Trophoblast cell (in vitro differentiated cells and primary cell): ENCODE measurements around the gene UNK.

Source experiments
- DNase-seq, 2 donors: peaks; one replicate each; pipeline ENCODE4 v3.0.0-alpha.2; 2016
- H2AFZ ChIP-seq: 2 replicates; pipeline ENCODE4 v1.6.1; 2013; ENCODE audit warnings: low read length, moderate library complexity, mild to moderate bottlenecking; ENCODE audit not compliant: insufficient read depth, poor library complexity
- H2AK5ac ChIP-seq: 2 replicates; pipeline ENCODE4 v1.6.1; 2013; ENCODE audit warnings: mild to moderate bottlenecking, low read length
- H2BK120ac ChIP-seq: 2 replicates; pipeline ENCODE4 v1.6.1; 2013; ENCODE audit warnings: low read length, mild to moderate bottlenecking, moderate library complexity; ENCODE audit not compliant: insufficient read depth, poor library complexity
- H2BK12ac ChIP-seq: 2 replicates; pipeline ENCODE4 v1.6.1; 2013; ENCODE audit warnings: mild to moderate bottlenecking, low read length, moderate library complexity
- H2BK5ac ChIP-seq: 2 replicates; pipeline ENCODE4 v1.6.1; 2013; ENCODE audit warnings: low read length, low read depth, moderate library complexity, mild to moderate bottlenecking; ENCODE audit not compliant: poor library complexity
- H3K14ac ChIP-seq: 2 replicates; pipeline ENCODE4 v1.6.1; 2013; ENCODE audit warnings: mild to moderate bottlenecking, low read length
- H3K18ac ChIP-seq: 2 replicates; pipeline ENCODE4 v1.6.1; 2013; ENCODE audit warnings: mild to moderate bottlenecking, low read length
- H3K23ac ChIP-seq: 2 replicates; pipeline ENCODE4 v1.6.1; 2013; ENCODE audit warnings: low read length
- H3K27ac ChIP-seq: 2 replicates; pipeline ENCODE4 v1.5.1; 2013; ENCODE audit warnings: low read depth, mild to moderate bottlenecking, inconsistent platforms, low read length, moderate library complexity
- H3K27me3 ChIP-seq: 2 replicates; pipeline ENCODE4 v1.6.1; 2013; ENCODE audit warnings: inconsistent platforms, mild to moderate bottlenecking, low read length, moderate library complexity; ENCODE audit not compliant: insufficient read depth
- H3K36me3 ChIP-seq, 2 experiments: 1 replicate in 1 of 2; 2 replicates in 1 of 2; pipeline ENCODE4 v1.6.1; 2013; ENCODE audit warnings: low read length in 2 of 2, mild to moderate bottlenecking in 2 of 2, moderate library complexity in 1 of 2; ENCODE audit not compliant: insufficient read depth in 2 of 2, control insufficient read depth in 1 of 2
- H3K4ac ChIP-seq: 2 replicates; pipeline ENCODE4 v1.6.1; 2013; ENCODE audit warnings: low read depth, mild to moderate bottlenecking, low read length, moderate library complexity
- H3K4me1 ChIP-seq, 2 experiments: 1 replicate in 1 of 2; 2 replicates in 1 of 2; pipeline ENCODE4 v1.6.1; 2013; ENCODE audit warnings: low read length in 2 of 2, mild to moderate bottlenecking in 2 of 2, moderate library complexity in 1 of 2; ENCODE audit not compliant: insufficient read depth in 2 of 2, control insufficient read depth in 1 of 2
- H3K4me2 ChIP-seq: 2 replicates; pipeline ENCODE4 v1.6.1; 2013; ENCODE audit warnings: inconsistent platforms, mild to moderate bottlenecking, low read length, moderate library complexity
- H3K4me3 ChIP-seq: 2 replicates; pipeline ENCODE4 v1.5.1; 2013; ENCODE audit warnings: mild to moderate bottlenecking, low read depth, low read length, inconsistent platforms
- H3K79me1 ChIP-seq: one replicate; pipeline ENCODE4 v1.6.1; 2013; ENCODE audit warnings: low read length
- H3K79me2 ChIP-seq: 2 replicates; pipeline ENCODE4 v1.6.1; 2013; ENCODE audit warnings: low read length, mild to moderate bottlenecking; ENCODE audit not compliant: control insufficient read depth, insufficient read depth, poor library complexity
- H3K9ac ChIP-seq: 2 replicates; pipeline ENCODE4 v1.6.1; 2013; ENCODE audit warnings: mild to moderate bottlenecking, low read length
- H3K9me3 ChIP-seq: 2 replicates; pipeline ENCODE4 v1.6.1; 2013; ENCODE audit warnings: low read depth, mild to moderate bottlenecking, control low read depth, inconsistent platforms, low read length; ENCODE audit not compliant: insufficient read depth
- H4K12ac ChIP-seq: 2 replicates; pipeline ENCODE4 v1.6.1; 2013; ENCODE audit warnings: low read depth, mild to moderate bottlenecking, low read length, moderate library complexity
- H4K8ac ChIP-seq: 2 replicates; pipeline ENCODE4 v1.6.1; 2013; ENCODE audit warnings: low read depth, mild to moderate bottlenecking, low read length, moderate library complexity
- H4K91ac ChIP-seq: one replicate; pipeline ENCODE4 v1.6.1; 2013; ENCODE audit warnings: low read depth, mild to moderate bottlenecking, low read length, moderate library complexity
- WGBS: extraction: QIAGEN DNeasy Blood & Tissue Kit; methylation state at CpG from one replicate; pipeline ENCODE4 v1.1.7; 2013; ENCODE audit warnings: missing lambda C conversion rate; ENCODE audit not compliant: insufficient read length, insufficient coverage; ENCODE audit errors: extremely low coverage; 5-methylcytosine and 5-hydroxymethylcytosine counted together

Gene UNK

DNA sequence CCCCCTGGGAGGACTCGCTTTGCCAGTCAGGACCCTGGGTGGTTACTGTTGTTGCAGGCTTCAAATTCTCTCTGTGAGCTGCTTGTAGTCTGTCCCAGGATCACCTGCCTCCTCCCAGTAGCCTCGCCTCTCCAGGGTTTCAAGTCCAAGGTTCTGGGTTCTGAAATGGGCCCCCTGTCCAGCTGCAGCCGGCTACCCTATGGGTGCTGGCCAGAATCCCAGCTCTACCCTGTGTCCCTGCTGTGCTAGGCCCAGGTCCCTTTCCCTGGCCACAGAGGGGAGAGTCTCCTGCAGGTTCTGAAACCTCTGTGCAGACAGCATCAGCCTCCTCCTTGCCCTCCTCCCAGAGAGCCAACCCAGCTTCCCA lies 38.2 kb downstream of the UNK start:
- no peak overlapping the region for H4K91ac ChIP-seq
- H3K4ac ChIP-seq: no peak overlapping the region
- H3K79me2 ChIP-seq: no peaks in the 10 kb centered on the region
- no peak overlapping the region for H3K14ac ChIP-seq
- peaks cover 2% of the 10 kb centered on the region for H3K79me1 ChIP-seq
- H3K18ac ChIP-seq: no peak overlapping the region
- no CpG with 5 or more reads among the region's 3 CpGs for WGBS
- no peak overlapping the region for H4K12ac ChIP-seq
- H3K4me3 ChIP-seq: no peak overlapping the region
- no peak overlapping the region for H4K8ac ChIP-seq
- DNase-seq: no peak
- no peak overlapping the region for H2AK5ac ChIP-seq
- no peak overlapping the region for H2AFZ ChIP-seq
- H3K27ac ChIP-seq: no peak overlapping the region
- no peaks in the 10 kb centered on the region for H3K27me3 ChIP-seq
- H3K4me2 ChIP-seq: no peak overlapping the region
- H3K4me1 ChIP-seq: peaks cover 8 to 10% of the 10 kb centered on the region in 2 experiments
- no peak overlapping the region for H2BK120ac ChIP-seq
- no peak overlapping the region for H3K23ac ChIP-seq
- no peak overlapping the region for H2BK5ac ChIP-seq
- no peak overlapping the region for H3K9ac ChIP-seq
- H3K9me3 ChIP-seq: no peaks in the 10 kb centered on the region
- no peak overlapping the region for H2BK12ac ChIP-seq
- H3K36me3 ChIP-seq: peaks cover 73 to 79% of the 10 kb centered on the region in 2 experiments

DNA sequence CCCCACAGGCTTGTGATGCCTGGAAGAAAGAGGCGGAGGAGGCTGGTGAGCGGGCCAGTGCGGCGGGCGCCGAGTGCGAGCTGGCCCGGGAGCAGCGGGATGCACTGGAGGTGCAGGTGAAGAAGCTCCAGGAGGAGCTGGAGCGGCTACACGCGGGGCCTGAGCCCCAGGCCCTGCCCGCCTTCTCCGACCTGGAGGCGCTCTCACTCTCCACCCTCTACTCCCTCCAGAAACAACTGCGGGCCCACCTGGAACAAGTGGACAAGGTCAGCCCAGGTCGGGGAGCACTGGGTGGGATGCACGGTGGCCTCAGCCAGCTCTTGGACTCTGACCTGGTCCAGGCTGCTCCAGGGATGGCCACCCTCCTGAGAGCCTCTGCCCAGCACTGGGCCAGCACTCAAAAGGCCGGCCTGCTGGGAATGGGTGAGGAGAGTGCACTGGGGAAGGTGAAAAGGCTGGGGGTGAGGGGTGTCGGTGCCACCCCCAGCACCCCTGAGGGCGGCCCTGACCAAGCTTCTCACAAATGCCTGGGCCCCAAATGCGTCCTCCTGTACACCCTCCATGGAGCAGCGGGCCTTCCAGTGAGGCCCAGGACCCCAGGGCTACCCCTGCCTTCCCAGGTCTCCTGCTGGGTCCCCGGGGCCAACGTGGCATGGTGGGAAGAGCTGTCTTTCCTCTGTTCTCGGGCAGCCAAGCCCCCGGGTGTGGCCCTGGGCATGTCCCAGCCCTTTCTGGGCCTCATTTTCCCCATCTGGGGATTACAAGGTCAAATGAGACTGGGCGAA lies 38.8 kb downstream of the UNK start:
- H3K79me1 ChIP-seq: peaks cover 2% of the 10 kb centered on the region
- H3K4me2 ChIP-seq: no peak overlapping the region
- H4K91ac ChIP-seq: no peak overlapping the region
- H3K27ac ChIP-seq: no peak overlapping the region
- no peak overlapping the region for H4K8ac ChIP-seq
- H3K79me2 ChIP-seq: no peaks in the 10 kb centered on the region
- H3K36me3 ChIP-seq: peaks cover 66 to 72% of the 10 kb centered on the region in 2 experiments
- no peak overlapping the region for H4K12ac ChIP-seq
- no peak overlapping the region for H2BK12ac ChIP-seq
- H3K4me1 ChIP-seq: peaks cover 8 to 10% of the 10 kb centered on the region in 2 experiments
- H3K18ac ChIP-seq: no peak overlapping the region
- H2BK120ac ChIP-seq: no peak overlapping the region
- no peak overlapping the region for H3K23ac ChIP-seq
- H2BK5ac ChIP-seq: no peak overlapping the region
- no peak overlapping the region for H3K4me3 ChIP-seq
- H3K9me3 ChIP-seq: no peaks in the 10 kb centered on the region
- H3K4ac ChIP-seq: no peak overlapping the region
- no peak overlapping the region for H2AFZ ChIP-seq
- no peaks in the 10 kb centered on the region for H3K27me3 ChIP-seq
- DNase-seq: no peak
- H3K9ac ChIP-seq: no peak overlapping the region
- no peak overlapping the region for H3K14ac ChIP-seq
- WGBS: no CpG with 5 or more reads among the region's 28 CpGs
- no peak overlapping the region for H2AK5ac ChIP-seq

DNA sequence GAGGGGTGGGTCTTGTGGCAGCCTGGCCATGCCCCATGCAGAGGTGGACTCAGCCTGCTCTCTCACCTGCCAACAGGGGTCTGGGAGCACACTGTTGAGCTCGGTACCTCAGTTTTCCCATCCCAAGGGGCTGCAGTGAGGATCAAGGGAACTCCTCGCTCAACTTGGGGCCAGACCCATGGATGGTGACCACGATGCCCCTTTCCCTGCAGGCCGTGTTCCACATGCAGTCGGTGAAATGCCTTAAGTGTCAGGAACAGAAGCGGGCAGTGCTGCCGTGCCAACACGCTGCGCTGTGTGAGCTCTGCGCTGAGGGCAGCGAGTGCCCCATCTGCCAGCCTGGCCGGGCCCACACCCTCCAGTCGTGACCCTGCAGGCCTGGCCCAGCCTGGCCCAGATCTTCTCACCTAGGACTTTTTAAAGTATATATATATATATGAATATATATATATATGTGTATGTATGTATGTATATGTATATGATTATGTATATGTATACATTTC lies 39.5 kb downstream of the UNK start:
- Histone ChIP-seq H3K27ac (no peak overlapping the region), H2BK120ac (no peak overlapping the region), H3K23ac (no peak overlapping the region), H3K27me3 (no peaks in the 10 kb centered on the region), H3K4me3 (no peak overlapping the region), H2BK12ac (no peak overlapping the region), H2AK5ac (no peak overlapping the region), H3K4me1 (peaks cover 8 to 10% of the 10 kb centered on the region in 2 experiments), H3K4ac (no peak overlapping the region), H4K91ac (no peak overlapping the region), H3K36me3 (peaks cover 59 to 66% of the 10 kb centered on the region in 2 experiments), H3K4me2 (no peak overlapping the region), H3K9me3 (no peaks in the 10 kb centered on the region), H3K79me1 (peaks cover 2% of the 10 kb centered on the region), H3K14ac (no peak overlapping the region), H3K18ac (no peak overlapping the region), H3K9ac (no peak overlapping the region), H4K12ac (no peak overlapping the region), H2BK5ac (no peak overlapping the region), H3K79me2 (no peaks in the 10 kb centered on the region), H2AFZ (no peak overlapping the region), H4K8ac (no peak overlapping the region)
- no CpG with 5 or more reads among the region's 13 CpGs for WGBS
- no peak for DNase-seq

DNA sequence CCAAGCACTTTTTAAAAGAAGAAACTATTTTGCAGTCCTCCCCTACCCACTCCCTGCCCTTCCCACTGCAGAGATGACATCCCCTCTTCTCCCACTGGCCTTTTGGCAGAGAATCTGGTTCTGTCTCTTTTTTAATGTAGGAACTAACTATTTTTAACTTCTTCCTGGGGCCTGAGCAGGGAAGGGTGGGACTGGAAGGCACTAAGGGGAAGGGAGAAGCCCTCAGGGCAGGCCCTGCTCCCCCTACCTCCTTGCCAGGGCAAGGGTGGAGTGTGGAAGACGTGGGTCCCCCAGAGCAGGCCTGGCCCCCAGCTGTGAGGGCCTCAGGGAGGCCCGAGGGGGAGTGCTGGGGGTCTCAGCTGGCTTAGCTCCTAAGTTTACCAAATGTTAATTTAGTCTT lies 40.1 kb downstream of the UNK start:
- Histone ChIP-seq H4K91ac (no peak overlapping the region), H3K79me1 (peaks cover 2% of the 10 kb centered on the region), H3K4ac (no peak overlapping the region), H4K8ac (no peak overlapping the region), H2BK5ac (no peak overlapping the region), H3K27me3 (no peaks in the 10 kb centered on the region), H3K9me3 (no peaks in the 10 kb centered on the region), H3K36me3 (peaks cover 54 to 60% of the 10 kb centered on the region in 2 experiments), H4K12ac (no peak overlapping the region), H2AFZ (no peak overlapping the region), H2AK5ac (no peak overlapping the region), H3K27ac (no peak overlapping the region), H2BK120ac (no peak overlapping the region), H3K18ac (no peak overlapping the region), H3K79me2 (no peaks in the 10 kb centered on the region), H2BK12ac (no peak overlapping the region), H3K14ac (no peak overlapping the region), H3K4me1 (peaks cover 8 to 10% of the 10 kb centered on the region in 2 experiments), H3K4me2 (no peak overlapping the region), H3K9ac (no peak overlapping the region), H3K23ac (no peak overlapping the region), H3K4me3 (no peak overlapping the region)
- no peak for DNase-seq
- WGBS: no CpG with 5 or more reads among the region's 2 CpGs
